Myocyte (in vitro differentiated cells): ENCODE measurements around the gene CFAP100. TPM values are rescaled to one million over a fixed set of nuclear protein-coding genes. Genes with fewer than 3 reads are reported as not detected.

ENCODE experiments used
- DNase-seq: peaks from one replicate; pipeline ENCODE4 v3.0.0-alpha.2; 2012; ENCODE audit warnings: low read depth
- polyA plus RNA-seq: library from polyadenylated mRNA; unstranded; fragments of >200 nt; gene quantifications from one replicate; pipeline ENCODE4 v1.2.1, GENCODE V29; 2012; ENCODE audit warnings: missing spikeins
- total RNA-seq: library from RNA; depleted of rRNA; stranded (reverse); fragments of >200 nt; gene quantifications from 2 replicates; pipeline ENCODE4 v1.2.3, GENCODE V29; 2014

CFAP100 gene
- total RNA-seq, result not detected in 2 replicates
- polyA plus RNA-seq, result not detected

DNA sequence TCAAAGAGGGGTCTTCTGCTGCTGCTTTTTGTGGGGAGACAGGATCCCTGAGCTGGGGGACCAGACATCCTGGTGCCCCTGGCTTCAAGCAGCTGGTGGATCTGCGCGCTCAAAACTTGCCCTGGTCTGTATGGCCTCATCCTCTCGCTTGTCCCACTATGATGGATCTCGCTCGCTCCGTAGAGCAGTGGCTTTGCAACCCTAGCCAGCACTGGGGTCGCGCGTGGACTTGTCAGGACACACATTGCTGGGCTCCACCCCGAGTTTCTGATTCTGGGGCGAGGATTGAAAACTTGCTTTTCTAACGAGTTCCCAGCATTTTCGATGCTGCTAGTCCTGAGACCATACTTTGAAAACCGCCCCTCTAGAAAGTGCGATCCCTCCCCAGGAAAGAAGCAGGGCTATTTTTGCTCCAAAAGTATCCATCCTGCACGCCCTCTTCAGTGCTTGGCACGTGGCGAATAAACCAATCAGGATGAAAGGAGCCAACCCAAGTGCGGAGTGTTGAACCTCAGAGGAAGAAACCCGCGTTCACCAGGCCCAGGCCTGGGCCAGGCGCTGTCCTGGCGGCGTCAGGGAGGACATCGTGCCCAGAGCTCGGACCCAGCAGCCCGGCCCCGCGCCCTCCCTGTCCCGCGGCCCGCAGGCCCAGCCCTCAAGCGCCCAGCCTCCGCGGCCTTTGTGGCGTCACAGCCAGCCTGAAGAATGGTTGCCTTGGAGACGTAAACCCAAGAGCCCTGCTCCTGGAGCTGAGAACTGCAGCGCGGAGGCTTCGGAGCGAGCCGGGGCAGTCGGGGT is at the start of gene CFAP100:
Gene CFAP100, plus strand, starts transcription at position 731 of the 798 bp plus-strand sequence. CDS start 1,092 bp downstream, outside the sequence.
- no peak for DNase-seq

DNA sequence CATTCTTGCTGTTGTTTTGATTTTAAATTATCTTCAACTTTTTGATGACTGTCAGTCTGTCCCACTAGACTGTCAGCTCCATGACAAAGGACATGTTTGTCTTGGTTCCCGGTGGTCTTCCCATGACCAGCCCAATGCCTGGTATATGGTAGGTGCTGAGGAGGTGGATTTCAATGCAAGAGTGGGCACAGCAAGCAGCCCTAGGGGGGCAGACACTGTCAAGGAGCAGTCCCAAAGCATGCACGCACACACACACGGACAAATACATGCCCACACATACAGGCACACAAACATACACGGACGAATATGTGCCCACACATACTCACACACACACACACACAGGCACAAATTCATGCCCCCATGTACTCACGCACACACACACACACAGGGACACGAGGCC is 49.5 kb upstream of the CFAP100 start:
- no peak for DNase-seq

DNA sequence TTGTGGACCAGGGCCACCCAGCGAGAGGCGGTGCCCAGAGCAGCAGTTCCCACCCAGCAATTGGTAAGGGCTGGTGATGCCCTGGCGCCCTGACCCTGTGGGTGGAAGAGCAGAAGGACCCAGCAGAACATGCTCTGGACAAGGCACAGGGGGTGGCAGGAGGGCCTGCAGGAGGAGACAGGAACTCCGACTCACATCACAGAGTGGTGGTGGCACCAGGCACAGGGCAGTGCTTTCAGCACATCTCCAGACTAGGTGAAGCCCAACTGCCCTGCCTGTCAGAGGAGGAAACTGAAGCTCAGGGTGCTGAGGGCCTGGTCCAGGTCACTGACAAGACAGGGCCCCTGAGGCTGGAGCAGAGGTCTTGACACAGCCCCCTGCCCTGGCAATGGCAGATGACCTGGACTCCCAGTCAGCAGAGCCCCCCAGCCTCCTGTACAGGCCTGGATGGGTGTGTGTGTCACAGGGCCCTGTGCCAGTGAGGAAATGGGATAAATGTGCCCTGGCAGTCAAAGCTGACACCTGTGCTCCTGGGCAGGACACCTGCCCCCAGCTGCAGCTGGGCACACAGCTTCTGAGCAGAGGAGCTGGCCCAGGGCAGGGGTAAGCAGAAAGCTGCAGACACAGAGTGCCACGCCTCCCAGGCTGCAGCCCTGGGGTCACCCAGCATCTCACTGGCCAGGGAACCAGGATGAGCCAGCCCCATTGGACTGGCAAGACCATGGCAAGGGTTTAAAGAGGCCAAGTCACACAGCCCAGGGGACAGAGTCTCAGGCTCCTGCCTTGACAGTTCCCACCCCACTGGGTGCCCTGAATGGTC is 48.9 kb upstream of the CFAP100 start:
- DNase-seq, result no peak

DNA sequence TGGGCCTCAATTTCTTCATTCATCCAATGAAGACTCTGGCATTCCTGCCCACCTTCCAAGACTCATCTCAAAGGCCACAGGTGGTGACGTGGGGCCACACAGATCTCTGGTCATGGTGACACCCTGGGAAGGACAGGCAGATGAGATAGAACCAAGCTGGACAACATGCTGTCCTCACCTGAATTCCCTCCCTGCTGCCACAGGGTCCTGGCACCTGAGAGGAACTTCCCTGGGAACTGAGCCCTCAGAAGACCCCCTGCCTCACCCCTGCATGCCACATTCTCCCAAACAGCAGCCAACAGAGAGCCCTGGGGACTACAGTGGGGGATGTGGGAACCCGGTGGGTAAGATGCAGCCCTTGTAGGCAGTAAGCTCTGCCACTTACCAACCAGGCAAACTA is 48.2 kb upstream of the CFAP100 start:
- no peak for DNase-seq

DNA sequence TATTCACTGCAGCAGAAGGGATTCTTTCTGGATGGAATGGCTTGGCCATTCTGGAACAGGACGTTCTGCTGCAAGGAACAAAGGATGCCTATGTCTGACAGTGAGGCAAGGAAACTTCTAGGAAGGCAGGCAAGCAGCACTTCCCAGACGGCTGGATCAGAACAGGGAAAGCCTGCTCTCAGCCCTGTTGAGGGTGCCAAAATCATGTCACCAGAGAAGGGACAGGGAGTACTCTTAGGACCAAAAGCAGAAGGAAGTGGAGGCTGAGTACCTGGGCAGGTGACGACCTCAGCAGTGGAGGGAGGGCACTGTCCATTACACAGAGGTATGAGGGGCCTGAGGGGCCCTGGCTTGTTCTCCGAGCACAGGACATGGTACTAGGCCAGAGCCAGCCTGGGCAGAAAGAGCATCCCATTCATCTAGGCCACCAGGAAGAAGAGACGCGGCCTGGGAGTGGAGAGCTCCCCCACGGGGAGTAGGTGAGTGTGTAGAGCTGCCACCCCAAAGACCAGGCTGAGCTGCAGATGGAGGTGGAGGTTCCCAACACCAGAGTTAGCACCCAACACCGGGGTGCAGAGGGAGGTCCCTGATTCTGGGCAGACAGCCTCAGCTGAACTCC is 47.1 kb upstream of the CFAP100 start:
- no peak for DNase-seq

DNA sequence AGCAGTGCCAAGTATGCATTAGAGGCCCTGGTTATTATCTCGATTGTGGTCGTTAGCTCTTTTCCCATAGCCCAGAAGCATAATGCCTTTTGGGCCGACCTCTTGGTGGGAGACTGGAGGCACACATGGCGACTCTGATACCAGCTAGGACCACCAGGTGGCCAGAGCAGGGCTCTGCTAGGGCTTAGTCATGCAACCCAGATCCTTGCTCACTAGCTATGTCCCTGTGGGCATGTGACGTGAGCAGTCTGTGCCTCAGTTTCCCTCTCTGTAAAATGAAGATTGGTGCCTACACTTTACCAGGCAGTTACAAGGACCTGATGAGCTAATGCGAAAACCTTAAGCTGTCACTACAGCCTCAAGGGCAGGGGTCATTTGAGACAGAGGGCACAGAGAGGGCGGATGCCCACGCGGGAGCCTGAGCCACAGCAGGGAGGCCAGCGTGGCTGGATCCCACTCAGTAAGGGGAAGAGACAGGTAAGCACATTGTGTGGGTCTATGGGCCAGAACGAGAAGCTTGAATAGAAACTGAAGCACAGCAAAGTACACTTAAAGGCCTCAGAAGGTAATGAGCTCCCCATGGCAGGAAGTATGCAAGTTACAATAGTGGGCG is 46.3 kb upstream of the CFAP100 start:
- no peak for DNase-seq

DNA sequence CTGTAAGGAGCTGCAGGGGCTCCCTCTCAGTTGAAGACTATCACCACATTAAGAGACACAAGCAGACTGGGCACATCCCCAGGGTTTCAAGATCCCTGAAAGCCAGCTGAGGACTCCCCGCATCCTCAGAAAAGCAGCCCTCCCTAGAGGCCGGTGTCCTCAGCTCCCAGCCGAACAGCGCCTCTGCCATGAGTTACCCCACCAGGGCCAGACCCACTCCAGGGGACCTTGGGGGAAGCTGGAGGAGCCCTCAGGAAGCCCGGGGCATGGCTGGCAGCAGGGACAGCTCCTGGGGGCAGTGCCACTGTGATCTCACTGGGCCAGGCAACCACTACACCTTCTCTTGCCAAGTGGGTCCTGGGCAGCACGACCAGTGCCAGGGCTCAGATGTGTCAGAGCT is 45.6 kb upstream of the CFAP100 start:
- DNase-seq, result no peak

DNA sequence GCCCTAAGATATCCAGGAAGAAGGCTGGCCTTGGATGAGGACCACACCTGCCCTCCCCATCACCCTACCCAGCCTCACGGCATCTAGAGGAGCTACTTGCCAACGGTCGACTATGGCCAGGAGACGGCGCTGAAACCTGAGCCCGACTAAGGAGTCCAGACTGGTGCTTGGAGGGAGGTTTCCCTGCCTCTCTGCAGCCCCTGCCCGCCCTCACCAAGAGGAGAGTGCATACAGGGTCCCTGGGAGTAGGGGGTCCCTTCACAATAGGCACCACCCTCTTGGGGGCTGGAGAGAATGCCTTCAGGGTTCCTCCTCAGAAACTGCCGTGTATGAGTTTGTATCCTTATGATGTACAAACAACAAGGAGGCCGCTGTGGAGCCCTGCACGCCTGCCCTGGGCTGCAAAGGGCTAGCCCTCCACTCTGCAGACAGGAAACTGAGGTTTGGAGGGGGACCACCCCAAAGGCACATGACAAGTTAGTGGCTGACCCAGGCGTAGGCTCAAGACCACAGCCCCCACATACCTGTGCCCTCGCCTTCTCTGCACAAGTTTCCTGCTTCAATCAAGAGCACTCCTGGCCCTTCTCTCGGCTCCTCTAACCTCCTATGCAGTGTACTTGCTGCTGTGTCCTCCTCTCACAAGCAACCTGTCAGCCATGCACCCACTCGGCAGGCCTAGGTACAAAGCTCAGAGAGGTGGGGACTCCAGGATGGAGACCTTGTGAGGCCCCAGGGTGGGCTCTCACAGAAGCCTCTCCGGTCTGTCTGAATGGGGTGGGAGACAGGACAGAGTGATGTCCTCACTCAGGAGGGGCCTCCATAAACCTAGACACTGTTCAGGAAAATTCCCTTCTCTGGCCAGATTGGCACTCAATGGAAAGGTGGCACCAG is 44.9 kb upstream of the CFAP100 start:
- no peak for DNase-seq

DNA sequence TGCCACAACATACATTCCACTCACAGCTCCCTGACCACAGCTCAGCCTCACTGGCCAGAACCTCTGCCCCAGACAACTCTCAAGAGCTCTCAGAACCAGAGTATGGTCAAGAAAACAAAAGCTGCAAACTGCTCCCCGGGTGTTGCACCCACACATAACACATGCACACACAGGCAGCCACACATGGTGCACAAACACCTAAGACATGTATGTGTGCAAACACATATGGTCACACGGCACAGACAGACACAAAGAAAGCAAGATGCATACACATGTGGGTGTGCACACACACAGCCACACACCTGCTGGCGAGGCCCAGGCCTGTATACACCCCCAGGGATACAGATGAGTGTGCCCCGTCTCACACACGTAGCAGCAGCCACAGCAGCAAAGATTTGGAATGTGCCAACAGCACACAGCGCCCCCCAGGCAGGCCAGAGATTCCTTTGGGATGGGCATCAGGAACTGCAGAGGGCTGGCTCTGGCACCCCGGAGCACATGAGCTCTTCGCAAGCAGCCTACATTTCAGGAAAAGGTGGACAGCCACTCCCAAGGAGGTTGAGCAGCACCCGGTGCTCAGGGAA is 44.1 kb upstream of the CFAP100 start:
- no peak for DNase-seq

DNA sequence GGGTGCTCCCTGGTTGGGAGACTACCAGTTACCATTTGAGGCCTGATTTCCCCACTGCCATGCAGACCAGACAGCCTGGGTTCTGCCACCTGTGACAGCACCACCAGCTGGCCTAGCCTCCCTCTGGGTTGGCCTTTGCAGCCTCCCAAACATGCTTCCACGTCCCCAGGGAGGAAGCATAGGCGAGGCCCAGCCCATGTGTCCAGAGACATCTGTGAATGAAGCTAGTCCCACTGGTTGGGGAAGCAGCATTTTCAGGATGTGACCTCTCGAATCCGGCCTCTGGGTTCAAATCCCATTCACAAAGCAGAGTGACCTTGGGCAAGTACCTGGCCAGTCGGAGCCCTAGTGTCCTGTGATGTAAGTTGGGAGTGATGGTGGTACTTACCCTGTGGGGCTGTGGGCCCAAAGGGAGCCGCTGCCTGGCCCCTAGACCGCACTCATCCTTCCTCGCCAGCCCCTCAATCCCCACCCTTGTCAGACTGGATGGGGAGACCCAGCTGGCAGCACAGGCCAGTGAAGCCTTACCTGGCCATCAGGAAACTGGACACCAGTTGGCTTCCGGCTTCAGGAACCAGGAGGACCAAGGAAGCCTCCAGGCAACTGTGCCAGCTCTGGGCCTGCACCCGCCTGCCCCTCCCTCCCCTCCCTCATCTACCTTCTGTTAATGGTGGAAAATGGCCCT is 43.5 kb upstream of the CFAP100 start:
- peak; percentile 18 for DNase-seq

DNA sequence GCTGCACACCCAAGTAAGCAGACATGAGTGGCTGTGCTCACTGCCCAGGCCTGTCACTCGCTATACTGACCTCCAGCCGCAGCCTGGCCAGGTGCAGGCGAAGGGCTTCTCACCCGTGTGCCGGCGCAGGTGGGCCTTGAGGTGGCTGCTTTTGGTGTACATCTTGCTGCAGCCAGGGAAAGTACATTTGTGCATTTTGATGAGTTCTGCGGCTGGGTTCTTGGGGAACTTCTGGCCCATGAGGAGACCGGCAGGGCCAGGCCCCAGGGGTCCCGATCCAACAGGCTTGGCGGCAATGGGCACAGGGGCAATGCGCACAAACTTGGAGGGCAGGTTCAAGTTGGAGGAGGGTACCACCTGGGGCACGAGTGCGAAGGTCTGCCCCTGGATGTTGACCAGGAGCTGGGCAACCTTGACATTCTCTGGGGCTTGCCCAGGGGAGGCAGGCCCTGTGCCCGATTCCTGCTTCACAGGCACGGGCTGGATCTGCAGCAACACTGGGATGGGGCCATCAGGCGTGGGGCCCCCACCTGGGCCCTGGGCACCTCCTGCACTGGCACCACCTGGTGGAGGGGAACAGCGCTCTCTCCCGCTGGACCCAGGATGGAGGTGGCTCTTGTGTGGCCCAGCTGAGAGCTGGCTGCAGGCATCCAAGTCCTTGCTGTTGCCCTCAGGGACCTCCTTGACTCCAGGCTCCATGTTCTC is 42.8 kb upstream of the CFAP100 start:
- DNase-seq, result no peak

DNA sequence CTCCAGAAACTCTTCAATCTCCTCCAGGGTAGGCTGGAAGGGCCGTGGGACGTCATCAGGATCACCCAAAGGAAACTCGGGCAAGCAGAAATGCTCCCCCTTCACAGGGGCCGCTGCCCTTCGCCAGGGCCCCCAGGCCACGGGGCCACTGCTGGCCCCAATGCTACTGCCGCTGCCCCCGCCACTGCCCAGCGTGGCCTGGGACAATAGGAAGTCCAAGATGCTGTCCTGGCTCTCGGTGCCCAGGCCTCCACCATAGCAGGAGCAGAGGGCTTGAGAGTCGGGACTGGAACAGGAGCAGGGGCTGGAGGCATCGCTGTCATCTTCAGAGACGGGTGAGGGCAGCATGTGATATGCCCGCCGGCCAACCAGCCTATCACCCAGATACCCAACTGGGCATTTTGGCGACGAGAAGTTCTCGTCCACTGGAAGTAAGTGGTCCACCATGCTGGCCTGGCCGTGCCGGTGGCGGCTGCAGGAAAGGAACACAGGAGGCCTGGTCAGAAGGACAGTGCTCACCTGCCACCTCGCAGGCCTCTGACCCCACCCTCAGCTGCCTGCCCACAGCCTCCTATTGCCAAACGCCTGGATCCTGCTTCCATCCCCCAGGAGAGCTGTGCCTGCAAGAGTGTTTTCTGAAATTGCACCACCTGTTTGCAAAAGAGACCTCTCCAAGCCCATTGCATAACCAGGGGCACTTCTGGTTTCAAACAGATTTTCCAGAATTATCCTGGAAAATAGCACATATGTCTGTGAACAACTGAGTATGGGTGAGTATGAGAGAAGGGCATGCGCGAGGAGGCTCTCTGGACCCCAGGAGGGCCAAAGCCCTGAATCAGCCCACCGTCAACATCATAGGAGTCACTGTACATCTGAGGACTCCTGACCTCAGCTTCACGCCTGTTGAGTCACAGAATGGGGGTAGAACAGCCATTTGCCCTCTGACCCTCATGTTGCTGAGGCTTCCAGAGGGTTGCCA is 41.9 kb upstream of the CFAP100 start:
- no peak for DNase-seq

DNA sequence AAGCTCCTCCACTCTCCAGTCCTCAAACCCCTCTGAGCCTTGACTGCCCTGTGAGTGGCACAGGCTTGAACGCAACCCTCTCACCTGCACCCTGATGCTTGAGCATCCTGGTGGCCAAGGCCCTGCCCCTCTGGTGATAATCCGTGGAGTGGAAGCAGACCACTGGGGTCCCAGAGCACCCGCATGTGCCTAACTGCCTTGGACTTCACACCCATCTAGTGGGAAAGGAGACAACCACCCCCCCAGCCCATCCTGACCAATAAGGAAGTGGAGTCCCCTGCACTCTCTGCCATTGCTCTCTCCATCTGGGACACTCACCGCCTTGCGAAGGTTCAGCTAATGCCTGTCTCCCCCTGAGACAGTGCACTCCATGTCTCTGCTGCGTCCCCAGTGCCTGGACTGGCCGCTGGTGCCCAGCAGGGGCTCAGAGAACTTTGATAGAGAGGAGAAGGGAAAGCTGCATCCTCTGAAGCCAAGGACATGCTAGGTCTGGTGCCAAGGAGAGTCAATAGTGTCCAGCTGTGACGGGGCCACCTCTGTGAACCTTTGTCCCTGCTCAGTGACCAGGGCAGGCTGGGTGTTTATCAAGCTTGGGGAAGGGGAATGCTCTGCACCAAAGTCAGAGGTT is 40.9 kb upstream of the CFAP100 start:
- no peak for DNase-seq

DNA sequence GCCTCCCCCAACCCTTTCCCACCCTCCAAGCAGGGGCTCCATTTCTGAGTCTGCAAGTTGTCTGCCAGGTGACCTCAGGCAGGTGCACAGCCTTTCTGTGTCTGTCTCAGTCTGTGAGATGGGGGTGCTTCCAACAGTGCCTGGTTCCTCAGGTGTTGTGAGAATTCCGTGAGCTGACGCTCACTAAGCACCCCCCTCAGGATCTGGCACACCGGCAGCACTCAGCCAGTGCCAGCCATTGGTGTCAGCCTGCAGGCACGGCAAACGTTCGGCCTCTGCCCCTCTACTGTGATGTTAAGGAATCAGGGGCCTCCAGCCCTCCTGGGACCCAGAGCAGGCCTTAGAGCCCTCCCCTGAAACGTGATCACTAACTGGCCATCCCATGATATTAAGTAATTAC is 39.9 kb upstream of the CFAP100 start:
- no peak for DNase-seq

DNA sequence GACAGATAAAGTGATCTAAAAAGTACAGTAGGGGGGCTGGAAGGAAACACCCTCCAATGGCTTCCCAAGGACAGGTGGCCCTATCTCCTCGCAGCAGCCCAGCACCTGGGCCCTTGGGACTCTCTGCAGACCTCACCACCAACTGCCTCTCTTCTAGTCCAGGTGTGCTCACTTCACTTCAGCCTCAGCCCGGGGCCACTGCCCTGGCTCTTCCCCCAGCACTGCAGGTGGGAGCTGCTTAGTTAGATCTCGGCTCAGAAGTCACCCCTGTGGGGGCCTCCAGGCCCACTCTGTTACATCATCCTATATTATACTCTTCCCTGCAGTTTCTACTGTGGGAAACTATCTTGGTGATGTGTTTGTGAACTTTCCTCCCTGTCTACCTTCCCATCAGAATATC is 39.5 kb upstream of the CFAP100 start:
- DNase-seq, result no peak

DNA sequence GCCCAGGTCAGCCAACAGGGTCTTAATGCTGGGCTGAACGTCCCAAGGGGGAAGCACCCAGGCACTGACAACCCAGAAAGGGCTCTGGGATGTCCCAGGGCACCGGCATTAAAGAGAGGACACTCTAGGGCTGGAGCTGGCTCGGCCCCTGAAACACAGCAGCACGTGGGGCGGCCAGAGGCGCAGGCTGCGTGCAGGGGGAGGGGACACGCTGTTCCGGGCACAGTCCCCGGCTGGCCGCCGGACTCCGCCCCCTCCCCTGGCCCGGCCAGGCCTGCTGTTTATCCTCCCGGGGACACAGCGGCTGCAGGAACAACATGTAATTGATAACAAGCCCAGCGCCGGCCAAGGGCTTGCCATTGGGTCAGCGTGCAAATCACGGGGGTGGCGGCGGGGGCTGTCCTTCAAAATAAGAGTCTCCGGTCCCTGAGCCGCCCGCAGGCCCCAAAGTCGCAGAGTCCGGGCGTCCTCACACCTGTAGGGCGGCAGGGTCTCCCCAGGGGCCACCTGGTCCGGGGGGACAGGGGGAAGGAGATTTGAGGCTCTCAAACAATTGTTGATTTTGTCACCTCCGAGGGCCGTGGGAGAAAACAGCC is 38.8 kb upstream of the CFAP100 start:
- DNase-seq, result peak; percentile 56
